Panc1 (cell line): ENCODE results near the gene CNGA4. TPM values are rescaled to one million over a fixed set of nuclear protein-coding genes. Genes with fewer than 3 reads are reported as not detected.

Experiments
- ATAC-seq: fragments of 200-7000 bp; cut with Tn5 transposase; 2 replicates; pipeline ENCODE4 v1.9.1; 2020; ENCODE audit warnings: mild to moderate bottlenecking, moderate library complexity
- BruUV-seq: library from RNA; stranded (reverse); fragments of 400-500 nt; replicated peaks from 2 replicates; lab custom pipeline; 2021; lab: Mats Ljungman, UMichigan
- CTCF ChIA-PET: fragments of 300-600 bp; sonication (Branson Sonifier 250); formaldehyde crosslinking; loops from one replicate; lab custom pipeline; 2022; ENCODE audit warnings: antibody characterized with exemption; lab: Charles Lee
- POLR2A ChIA-PET: fragments of 300-600 bp; sonication (Branson Sonifier 250); formaldehyde crosslinking; loops from one replicate; lab custom pipeline; 2022; ENCODE audit warnings: antibody characterized with exemption; lab: Charles Lee
- DNase-seq: peaks from one replicate; pipeline ENCODE4 v3.0.0-alpha.2; 2010; ENCODE audit warnings: low read depth, low spot score
- H3K27ac ChIP-seq: 2 replicates; pipeline ENCODE4 v1.5.1; 2011; ENCODE audit warnings: mild to moderate bottlenecking, low read length, inconsistent platforms
- H3K27me3 ChIP-seq: fragments of 200-500 bp; sonication (Bioruptor generic); 2 replicates; pipeline ENCODE4 v1.6.0; 2014; ENCODE audit warnings: low read length, inconsistent platforms; ENCODE audit not compliant: control insufficient read depth, insufficient read depth
- H3K36me3 ChIP-seq: fragments of 200-500 bp; sonication (Bioruptor generic); 2 replicates; pipeline ENCODE4 v1.5.1; 2014; ENCODE audit warnings: inconsistent platforms, mild to moderate bottlenecking, low read length, moderate library complexity; ENCODE audit not compliant: control insufficient read depth, insufficient read depth
- H3K4me1 ChIP-seq: 2 replicates; pipeline ENCODE4 v1.5.1; 2011; ENCODE audit warnings: inconsistent platforms, mild to moderate bottlenecking, low read length, moderate library complexity; ENCODE audit not compliant: control insufficient read depth, insufficient read depth
- H3K4me3 ChIP-seq, 2 experiments: 2 replicates each; pipeline ENCODE4 v1.5.1; 2011 to 2012; ENCODE audit warnings: low read depth in 2 of 2, low read length in 2 of 2, mild to moderate bottlenecking in 2 of 2, inconsistent platforms in 1 of 2, moderate library complexity in 1 of 2
- H3K9me3 ChIP-seq: fragments of 200-500 bp; sonication (Bioruptor generic); 2 replicates; pipeline ENCODE4 v1.5.1; 2014; ENCODE audit warnings: low read depth, mild to moderate bottlenecking, inconsistent platforms, low read length, moderate library complexity; ENCODE audit not compliant: control insufficient read depth, insufficient read depth
- CTCF ChIP-seq: fragments of 450-650 bp; IDR thresholded peaks from 2 replicates; pipeline ENCODE4 v1.5.1; 2017; ENCODE audit warnings: mild to moderate bottlenecking
- POLR2AphosphoS5 ChIP-seq: IDR thresholded peaks from 2 replicates; pipeline ENCODE4 v1.6.1; 2012; ENCODE audit warnings: mild to moderate bottlenecking, low read depth, low read length, moderate library complexity
- REST ChIP-seq, 2 experiments: IDR thresholded peaks; 2 replicates each; pipeline ENCODE4 v1.6.1; 2011 to 2012; ENCODE audit warnings: low read depth in 2 of 2, control low read depth in 1 of 2, low read length in 1 of 2, mild to moderate bottlenecking in 1 of 2, moderate library complexity in 1 of 2; ENCODE audit not compliant: insufficient read depth in 1 of 2
- SIN3A ChIP-seq: IDR thresholded peaks from 2 replicates; pipeline ENCODE4 v1.6.1; 2012; ENCODE audit warnings: low read depth, mild to moderate bottlenecking, low read length, moderate library complexity, borderline replicate concordance; ENCODE audit not compliant: insufficient read depth
- TCF7L2 ChIP-seq: IDR thresholded peaks from 2 replicates; pipeline ENCODE4 v1.6.1; 2011; ENCODE audit warnings: mild to moderate bottlenecking, low read depth, low read length, inconsistent platforms
- in situ Hi-C: cut with HindIII; loops from 2 replicates; pipeline ENCODE4 v1.10.0; 2016; ENCODE audit warnings: low sequenced_read_pairs, low pct_unique_long_range_greater_than_20kb
- intact Hi-C: fragments of 100-400 bp; cut with micrococcal nuclease; formaldehyde crosslinking; loops from one replicate; pipeline ENCODE4 v1.10.0; 2022; ENCODE audit not compliant: unreplicated experiment
- total RNA-seq: library from RNA; stranded (reverse); gene quantifications from one replicate; pipeline ENCODE4 v1.2.1, GENCODE V29; 2021; ENCODE audit not compliant: unreplicated experiment

Gene CNGA4
- total RNA-seq, 1 experiment from 2014 or later, result 0.62 TPM

GRCh38 chr11:6258571-6259081 is 19.7 kb downstream of the CNGA4 start:
- TF ChIP-seq SIN3A, result no peak
- no peak for TF ChIP-seq POLR2AphosphoS5
- TF ChIP-seq CTCF, result no peak
- TF ChIP-seq REST (IDR thresholded peaks at IDR 0.05; ENCODE audit: insufficient read depth in 1 of 2, low read depth in 2 of 2, low read length in 1 of 2), result no peak
- TF ChIP-seq TCF7L2, result no peak
- no peaks in the 10 kb centered on the region for H3K36me3 ChIP-seq
- in situ Hi-C loops (no loop called here), intact Hi-C loops (no loop called here)
- no TSS peak for BruUV-seq
- ChIA-PET POLR2A (no interaction called here), CTCF (interaction anchor here (0.7 kb wide), 1 partner anchor 105 kb away, joined by 9 read pairs; no protein-coding TSS in a partner anchor)
- H3K4me1 ChIP-seq, result 0 out of 2 replicates have a peak, but pooled peaks cover 3% of the 10 kb centered on the region
- peaks cover 77% of the 10 kb centered on the region for H3K27me3 ChIP-seq
- H3K27ac ChIP-seq, result no peak overlapping the region
- ATAC-seq (peak; percentile 27), DNase-seq (no peak)
- H3K9me3 ChIP-seq, result no peaks in the 10 kb centered on the region
- H3K4me3 ChIP-seq, result peak overlapping the region in 1 of 2 experiments; percentile 47; a peak in 2 of 4 replicates

- ATAC-seq (no peak), DNase-seq (no peak)
- intact Hi-C loops, result no loop called here
- Histone ChIP-seq H3K27ac (no peak overlapping the region), H3K4me3 (no peak overlapping the region), H3K27me3 (peaks cover 81% of the 10 kb centered on the region), H3K4me1 (0 out of 2 replicates have a peak, but pooled peaks cover 3% of the 10 kb centered on the region), H3K36me3 (no peaks in the 10 kb centered on the region), H3K9me3 (no peaks in the 10 kb centered on the region)
- POLR2A ChIA-PET, result no interaction called here
- in situ Hi-C loops, result no loop called here
- no TSS peak for BruUV-seq
- CTCF ChIA-PET, result interaction anchor here (0.5 to 1.2 kb wide), 3 partner anchors 9 to 1731 kb away, joined by 3 to 5 read pairs (median 3); no protein-coding TSS in a partner anchor
- no peak for TF ChIP-seq REST (IDR thresholded peaks at IDR 0.05; ENCODE audit: insufficient read depth in 1 of 2, low read depth in 2 of 2, low read length in 1 of 2)
- no peak for TF ChIP-seq SIN3A
- no peak for TF ChIP-seq CTCF
- TF ChIP-seq TCF7L2, result no peak
- TF ChIP-seq POLR2AphosphoS5, result no peak
Measured at GRCh38 chr11:6260207-6260726, 21.4 kb downstream of the CNGA4 start.
